Measurements from ENCODE around the gene XYLT1. TPM values are rescaled to one million over a fixed set of nuclear protein-coding genes. Genes with fewer than 3 reads are reported as not detected.
A peak's percentile ranks its signal among the peaks of the same experiment; 100 is the strongest.

Gene XYLT1
- total RNA-seq, 1 donor from 2014 or later, result 9.4 TPM

DNA sequence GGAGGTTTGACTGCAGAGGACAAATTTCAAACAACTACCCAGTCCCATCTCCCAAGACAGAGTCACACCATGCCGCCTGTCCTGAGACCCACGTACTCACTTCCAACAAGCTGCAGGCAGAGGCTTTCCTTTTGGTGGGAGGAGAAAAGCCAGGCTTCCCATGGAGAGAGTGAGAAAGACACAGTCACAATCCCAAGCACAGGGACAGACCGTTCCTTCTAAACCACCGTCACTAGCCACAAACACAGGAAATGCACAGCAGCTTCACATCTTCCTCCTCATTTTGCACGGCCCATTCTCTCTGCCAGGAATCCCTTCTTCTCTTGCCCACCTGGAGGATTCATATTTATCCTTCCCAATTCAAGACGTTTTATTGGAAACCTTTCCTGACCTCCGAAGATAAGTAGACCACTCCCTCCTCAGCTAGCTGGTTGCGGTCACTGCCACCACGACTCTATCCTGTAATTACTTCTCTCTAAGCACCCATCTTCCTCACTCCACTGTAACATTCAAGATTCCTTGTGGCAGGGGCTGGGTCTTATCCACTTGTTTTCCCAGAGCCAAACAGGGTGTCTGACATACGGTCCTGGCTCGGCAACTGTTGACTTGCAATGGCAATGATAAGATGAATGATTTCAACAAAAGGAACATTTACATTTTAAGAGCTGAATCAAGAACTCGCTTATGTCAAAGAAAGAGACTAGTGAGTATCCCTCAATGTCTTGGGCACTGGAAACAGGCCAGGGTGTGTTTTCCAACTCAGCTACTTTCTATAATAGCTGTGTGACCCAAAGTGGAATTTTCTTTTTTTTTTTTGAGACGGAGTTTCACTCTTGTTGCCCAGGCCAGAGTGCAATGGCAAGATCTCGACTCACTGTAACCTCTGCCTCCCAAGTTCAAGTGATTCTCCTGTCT lies 87.6 kb downstream of the XYLT1 start:
- H3K36me3 ChIP-seq (ENCODE audit: control insufficient read depth in 3 of 3, insufficient read depth in 3 of 3, low read length in 3 of 3), result no peaks in the 10 kb centered on the region
- no peaks in the 10 kb centered on the region for H3K27me3 ChIP-seq (ENCODE audit: control insufficient read depth in 3 of 3, insufficient read depth in 3 of 3, low read length in 3 of 3)
- H3K27ac ChIP-seq (ENCODE audit: low read depth, low read length), result no peak overlapping the region
- H3K9me3 ChIP-seq (ENCODE audit: control insufficient read depth in 3 of 3, low read length in 3 of 3), result no peaks in the 10 kb centered on the region
- peaks cover 9 to 25% (median 13%) of the 10 kb centered on the region in 3 donors for H3K4me1 ChIP-seq (ENCODE audit: control insufficient read depth in 3 of 3, insufficient read depth in 3 of 3, low read length in 3 of 3)
- H3K9ac ChIP-seq (ENCODE audit: low read depth in 1 of 3, low read length in 3 of 3), result no peak overlapping the region
- H3K4me3 ChIP-seq (ENCODE audit: low read length in 3 of 3), result no peak overlapping the region

GRCh38 chr16:17382514-17382913 lies 88.2 kb downstream of the XYLT1 start:
- Histone ChIP-seq H3K36me3 (ENCODE audit: control insufficient read depth in 3 of 3, insufficient read depth in 3 of 3, low read length in 3 of 3) (no peaks in the 10 kb centered on the region), H3K4me1 (ENCODE audit: control insufficient read depth in 3 of 3, insufficient read depth in 3 of 3, low read length in 3 of 3) (peaks cover 13 to 32% (median 20%) of the 10 kb centered on the region in 3 donors), H3K4me3 (ENCODE audit: low read length in 3 of 3) (no peak overlapping the region), H3K27ac (ENCODE audit: low read depth, low read length) (no peak overlapping the region), H3K27me3 (ENCODE audit: control insufficient read depth in 3 of 3, insufficient read depth in 3 of 3, low read length in 3 of 3) (no peaks in the 10 kb centered on the region), H3K9ac (ENCODE audit: low read depth in 1 of 3, low read length in 3 of 3) (no peak overlapping the region), H3K9me3 (ENCODE audit: control insufficient read depth in 3 of 3, low read length in 3 of 3) (no peaks in the 10 kb centered on the region)

- no peak overlapping the region for H3K4me3 ChIP-seq (ENCODE audit: low read length in 3 of 3)
- H3K9me3 ChIP-seq (ENCODE audit: control insufficient read depth in 3 of 3, low read length in 3 of 3), result no peaks in the 10 kb centered on the region
- H3K4me1 ChIP-seq (ENCODE audit: control insufficient read depth in 3 of 3, insufficient read depth in 3 of 3, low read length in 3 of 3), result peaks cover 18 to 39% (median 24%) of the 10 kb centered on the region in 3 donors
- no peak overlapping the region for H3K9ac ChIP-seq (ENCODE audit: low read depth in 1 of 3, low read length in 3 of 3)
- no peaks in the 10 kb centered on the region for H3K27me3 ChIP-seq (ENCODE audit: control insufficient read depth in 3 of 3, insufficient read depth in 3 of 3, low read length in 3 of 3)
- no peak overlapping the region for H3K27ac ChIP-seq (ENCODE audit: low read depth, low read length)
- H3K36me3 ChIP-seq (ENCODE audit: control insufficient read depth in 3 of 3, insufficient read depth in 3 of 3, low read length in 3 of 3), result no peaks in the 10 kb centered on the region
These were observed 89.0 kb downstream of the XYLT1 start for GRCh38 chr16:17381784-17382183.

DNA sequence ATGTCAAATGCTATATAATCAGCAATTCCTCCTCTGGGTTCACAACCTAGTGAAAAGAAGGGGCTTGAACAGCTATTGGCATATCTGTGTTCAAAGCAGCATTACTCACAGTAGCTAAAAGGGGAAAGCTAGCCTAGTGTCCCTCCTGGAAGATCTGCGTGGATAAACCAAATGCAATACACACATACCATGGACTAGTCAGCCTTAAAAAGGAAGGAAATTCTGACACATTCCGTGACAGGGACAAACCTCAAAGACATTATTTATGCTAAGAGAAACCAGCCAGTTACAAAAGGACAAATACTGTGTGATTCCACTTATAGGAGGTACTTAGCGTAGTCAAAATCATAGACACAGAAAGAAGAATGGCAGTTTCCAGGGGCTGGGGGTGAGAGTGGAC lies 90.1 kb downstream of the XYLT1 start:
- Histone ChIP-seq H3K9ac (ENCODE audit: low read depth in 1 of 3, low read length in 3 of 3) (no peak overlapping the region), H3K4me3 (ENCODE audit: low read length in 3 of 3) (no peak overlapping the region), H3K27me3 (ENCODE audit: control insufficient read depth in 3 of 3, insufficient read depth in 3 of 3, low read length in 3 of 3) (no peaks in the 10 kb centered on the region), H3K9me3 (ENCODE audit: control insufficient read depth in 3 of 3, low read length in 3 of 3) (no peaks in the 10 kb centered on the region), H3K4me1 (ENCODE audit: control insufficient read depth in 3 of 3, insufficient read depth in 3 of 3, low read length in 3 of 3) (peaks cover 18 to 47% (median 24%) of the 10 kb centered on the region in 3 donors), H3K27ac (ENCODE audit: low read depth, low read length) (no peak overlapping the region), H3K36me3 (ENCODE audit: control insufficient read depth in 3 of 3, insufficient read depth in 3 of 3, low read length in 3 of 3) (no peaks in the 10 kb centered on the region)

DNA sequence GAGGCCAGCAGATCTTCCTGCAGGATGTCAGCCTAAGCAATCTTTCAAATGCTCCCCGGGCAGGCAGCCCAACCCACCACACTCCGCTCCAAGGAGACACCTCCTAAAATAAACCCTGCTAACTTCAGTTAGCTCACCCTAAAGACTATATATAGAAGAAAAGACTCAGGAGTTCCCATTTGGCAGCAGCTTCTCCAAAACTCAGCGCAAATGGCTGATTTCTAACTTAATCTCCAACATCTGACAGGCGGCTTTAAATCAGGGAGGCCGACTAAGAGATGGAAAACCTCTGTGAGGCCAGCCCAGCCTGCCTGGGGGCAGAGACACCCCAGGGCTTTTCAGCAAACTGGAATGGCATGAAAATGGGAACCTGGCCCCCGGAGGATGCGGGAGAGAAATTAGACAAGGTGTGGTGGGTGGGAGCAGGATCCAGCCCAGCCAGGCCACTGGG lies 91.6 kb downstream of the XYLT1 start:
- Histone ChIP-seq H3K9ac (ENCODE audit: low read depth in 1 of 3, low read length in 3 of 3) (peak overlapping the region; percentile 13 to 65 (median 28)), H3K4me1 (ENCODE audit: control insufficient read depth in 3 of 3, insufficient read depth in 3 of 3, low read length in 3 of 3) (peaks cover 18 to 48% (median 24%) of the 10 kb centered on the region in 3 donors), H3K4me3 (ENCODE audit: low read length in 3 of 3) (peak overlapping the region in 1 of 3 donors; percentile 38), H3K27ac (ENCODE audit: low read depth, low read length) (peak overlapping the region; percentile 85), H3K36me3 (ENCODE audit: control insufficient read depth in 3 of 3, insufficient read depth in 3 of 3, low read length in 3 of 3) (no peaks in the 10 kb centered on the region), H3K27me3 (ENCODE audit: control insufficient read depth in 3 of 3, insufficient read depth in 3 of 3, low read length in 3 of 3) (no peaks in the 10 kb centered on the region), H3K9me3 (ENCODE audit: control insufficient read depth in 3 of 3, low read length in 3 of 3) (no peaks in the 10 kb centered on the region)

DNA sequence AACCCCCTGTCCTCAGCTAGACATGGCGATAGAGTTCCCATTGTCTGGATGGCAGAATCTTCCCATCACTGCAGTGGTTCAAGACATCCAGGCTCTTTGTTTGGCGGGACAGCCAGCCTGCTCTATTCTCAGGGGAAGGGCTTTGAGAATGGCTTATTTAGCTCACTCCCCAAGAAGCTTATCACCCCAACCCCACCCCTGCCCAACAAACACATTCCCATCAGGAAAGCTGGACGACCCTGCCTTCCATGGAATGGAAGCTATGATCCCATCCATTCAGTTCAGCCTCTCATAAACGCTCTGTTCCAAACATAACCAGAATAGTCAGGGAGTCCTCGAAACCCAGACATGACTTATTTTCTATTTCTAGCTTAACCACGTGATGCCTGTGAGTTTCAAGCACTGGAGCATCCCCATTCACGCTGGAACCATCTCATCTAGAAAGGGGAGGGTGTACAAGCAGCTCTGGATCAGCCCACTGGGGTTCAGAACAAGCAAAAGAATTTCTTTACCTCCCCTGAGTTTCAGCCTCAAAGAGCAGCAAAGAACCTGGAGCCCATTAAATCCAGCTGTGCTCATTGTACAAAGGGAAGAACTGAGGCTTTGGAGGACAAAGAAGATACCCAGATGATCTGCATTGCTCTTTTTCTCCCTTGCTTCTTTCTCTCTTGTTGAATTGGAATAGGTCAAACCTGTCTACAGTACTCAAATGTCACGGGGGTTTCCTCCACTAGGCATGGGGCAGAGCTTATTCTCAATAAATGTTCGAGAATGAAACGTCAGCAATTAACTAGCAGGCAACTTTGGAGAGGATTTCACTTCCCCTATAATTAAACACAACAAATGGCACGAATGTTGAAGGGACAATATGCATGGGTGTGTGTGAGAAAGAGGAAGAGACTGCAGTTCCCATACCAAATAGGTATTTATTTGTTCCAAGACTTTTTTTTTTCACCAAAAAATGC lies 93.1 kb downstream of the XYLT1 start:
- Histone ChIP-seq H3K4me1 (ENCODE audit: control insufficient read depth in 3 of 3, insufficient read depth in 3 of 3, low read length in 3 of 3) (peaks cover 18 to 44% (median 24%) of the 10 kb centered on the region in 3 donors), H3K27ac (ENCODE audit: low read depth, low read length) (peak overlapping the region; percentile 85), H3K36me3 (ENCODE audit: control insufficient read depth in 3 of 3, insufficient read depth in 3 of 3, low read length in 3 of 3) (no peaks in the 10 kb centered on the region), H3K9me3 (ENCODE audit: control insufficient read depth in 3 of 3, low read length in 3 of 3) (no peaks in the 10 kb centered on the region), H3K9ac (ENCODE audit: low read depth in 1 of 3, low read length in 3 of 3) (peak overlapping the region in 1 of 3 donors; percentile 43), H3K27me3 (ENCODE audit: control insufficient read depth in 3 of 3, insufficient read depth in 3 of 3, low read length in 3 of 3) (no peaks in the 10 kb centered on the region), H3K4me3 (ENCODE audit: low read length in 3 of 3) (peak overlapping the region in 1 of 3 donors; percentile 10)

DNA sequence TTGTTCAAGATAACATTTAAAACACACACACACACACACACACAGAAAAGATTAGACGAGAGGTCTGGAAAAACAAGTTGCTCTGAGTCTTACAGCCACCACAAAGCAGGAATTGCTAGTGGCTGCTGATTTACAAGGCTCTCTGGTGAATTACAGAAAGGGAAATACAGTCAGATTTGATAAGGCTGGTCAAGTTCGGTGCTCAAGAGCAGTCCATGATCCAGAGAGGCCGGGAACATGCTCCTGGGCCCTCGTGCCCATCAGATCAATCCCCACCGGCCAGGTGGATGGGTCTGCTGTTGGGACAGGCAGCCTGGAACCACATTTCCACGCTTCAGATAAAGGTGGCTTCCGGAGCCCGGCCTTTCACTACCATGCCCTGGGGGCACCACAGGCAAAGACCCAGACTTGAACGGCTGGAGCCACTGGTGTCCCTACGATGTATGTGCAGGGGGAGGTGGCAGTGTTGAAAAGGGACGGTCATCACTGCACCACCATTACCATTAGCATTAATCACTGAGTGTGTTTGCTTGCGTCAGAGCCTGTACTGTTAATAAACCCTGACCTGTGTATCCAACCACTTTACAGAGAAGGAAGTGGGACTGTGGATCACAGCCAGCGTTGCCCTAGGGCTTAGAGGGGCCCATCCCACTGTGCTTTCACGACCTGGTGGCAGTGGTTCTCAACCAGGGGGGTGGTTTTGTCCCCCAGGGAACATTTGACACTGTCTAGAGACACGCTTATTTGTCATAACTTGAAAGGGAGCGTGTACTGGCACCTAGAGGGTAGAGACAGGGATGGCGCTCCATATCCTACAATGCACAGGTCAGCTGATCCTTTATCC lies 95.1 kb downstream of the XYLT1 start:
- no peak overlapping the region for H3K4me3 ChIP-seq (ENCODE audit: low read length in 3 of 3)
- no peaks in the 10 kb centered on the region for H3K27me3 ChIP-seq (ENCODE audit: control insufficient read depth in 3 of 3, insufficient read depth in 3 of 3, low read length in 3 of 3)
- no peaks in the 10 kb centered on the region for H3K36me3 ChIP-seq (ENCODE audit: control insufficient read depth in 3 of 3, insufficient read depth in 3 of 3, low read length in 3 of 3)
- H3K27ac ChIP-seq (ENCODE audit: low read depth, low read length), result no peak overlapping the region
- no peaks in the 10 kb centered on the region for H3K9me3 ChIP-seq (ENCODE audit: control insufficient read depth in 3 of 3, low read length in 3 of 3)
- no peak overlapping the region for H3K9ac ChIP-seq (ENCODE audit: low read depth in 1 of 3, low read length in 3 of 3)
- H3K4me1 ChIP-seq (ENCODE audit: control insufficient read depth in 3 of 3, insufficient read depth in 3 of 3, low read length in 3 of 3), result peaks cover 18 to 46% (median 28%) of the 10 kb centered on the region in 3 donors

DNA sequence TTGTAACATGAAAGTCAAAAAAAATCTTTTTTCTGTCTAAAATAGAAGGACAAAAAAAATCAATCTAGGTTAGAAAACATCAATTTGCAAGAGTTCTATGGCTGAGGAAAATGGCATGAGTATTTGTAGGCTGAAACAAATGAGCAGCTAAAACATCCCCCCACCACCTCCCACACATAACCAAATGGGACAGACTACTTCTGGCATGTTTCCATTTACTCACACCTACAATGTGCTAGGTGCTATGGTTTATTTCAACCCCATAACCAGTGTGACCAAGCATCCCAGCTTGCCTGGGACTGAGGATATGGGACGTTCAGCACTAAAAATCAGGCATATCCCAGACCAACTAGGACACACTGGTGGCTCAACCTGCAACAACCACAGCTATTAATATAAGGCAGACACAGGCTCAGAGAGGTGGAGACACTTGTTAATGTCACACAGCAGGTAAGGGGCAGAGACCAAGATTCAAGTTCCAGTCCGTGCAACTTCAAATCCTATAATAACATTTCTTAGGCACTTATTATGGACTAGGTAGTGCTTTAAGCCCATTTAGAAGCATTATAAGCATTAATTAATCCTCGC lies 96.0 kb downstream of the XYLT1 start:
- H3K4me1 ChIP-seq (ENCODE audit: control insufficient read depth in 3 of 3, insufficient read depth in 3 of 3, low read length in 3 of 3), result peaks cover 25 to 52% (median 37%) of the 10 kb centered on the region in 3 donors

GRCh38 chr16:17373533-17373932 lies 97.2 kb downstream of the XYLT1 start:
- Histone ChIP-seq H3K27me3 (ENCODE audit: control insufficient read depth in 3 of 3, insufficient read depth in 3 of 3, low read length in 3 of 3) (no peaks in the 10 kb centered on the region), H3K36me3 (ENCODE audit: control insufficient read depth in 3 of 3, insufficient read depth in 3 of 3, low read length in 3 of 3) (no peaks in the 10 kb centered on the region), H3K9me3 (ENCODE audit: control insufficient read depth in 3 of 3, low read length in 3 of 3) (no peaks in the 10 kb centered on the region), H3K9ac (ENCODE audit: low read depth in 1 of 3, low read length in 3 of 3) (no peak overlapping the region), H3K27ac (ENCODE audit: low read depth, low read length) (no peak overlapping the region), H3K4me1 (ENCODE audit: control insufficient read depth in 3 of 3, insufficient read depth in 3 of 3, low read length in 3 of 3) (peaks cover 17 to 46% (median 28%) of the 10 kb centered on the region in 3 donors), H3K4me3 (ENCODE audit: low read length in 3 of 3) (no peak overlapping the region)

More for the DNA sequence above, 96.0 kb downstream of the XYLT1 start:
- Histone ChIP-seq H3K9me3 (ENCODE audit: control insufficient read depth in 3 of 3, low read length in 3 of 3) (no peaks in the 10 kb centered on the region), H3K27me3 (ENCODE audit: control insufficient read depth in 3 of 3, insufficient read depth in 3 of 3, low read length in 3 of 3) (no peaks in the 10 kb centered on the region), H3K4me3 (ENCODE audit: low read length in 3 of 3) (no peak overlapping the region), H3K9ac (ENCODE audit: low read depth in 1 of 3, low read length in 3 of 3) (no peak overlapping the region), H3K36me3 (ENCODE audit: control insufficient read depth in 3 of 3, insufficient read depth in 3 of 3, low read length in 3 of 3) (no peaks in the 10 kb centered on the region), H3K27ac (ENCODE audit: low read depth, low read length) (no peak overlapping the region)
